PC-9 (cell line): ENCODE data around the gene DOCK2. TPM values are rescaled to one million over a fixed set of nuclear protein-coding genes. Genes with fewer than 3 reads are reported as not detected.

Experiments used
- BruUV-seq: library from RNA; stranded (reverse); fragments of 400-500 nt; replicated peaks from 2 replicates; lab custom pipeline; 2021; lab: Mats Ljungman, UMichigan
- CTCF ChIA-PET: fragments of 300-600 bp; sonication (Branson Sonifier 250); formaldehyde crosslinking; loops from one replicate; lab custom pipeline; 2022; ENCODE audit warnings: antibody characterized with exemption; lab: Charles Lee
- POLR2A ChIA-PET: fragments of 300-600 bp; sonication (Branson Sonifier 250); formaldehyde crosslinking; loops from one replicate; lab custom pipeline; 2022; ENCODE audit warnings: antibody characterized with exemption; ENCODE audit not compliant: unreplicated experiment; lab: Charles Lee
- DNase-seq, 2 experiments: peaks; one replicate each; pipeline versions ENCODE4 v3.0.0 to v3.0.0-alpha.2; 2015 to 2022; ENCODE audit warnings: mixed read lengths in 1 of 2
- H2AFZ ChIP-seq: fragments of 200-600 bp; sonication (generic); 2 replicates; pipeline ENCODE4 v1.8.1; 2017; ENCODE audit warnings: antibody characterized with exemption
- H3F3A ChIP-seq: fragments of 200-600 bp; sonication (generic); 2 replicates; pipeline ENCODE4 v1.8.1; 2017; ENCODE audit warnings: antibody characterized with exemption, mild to moderate bottlenecking, low read depth; ENCODE audit not compliant: insufficient read depth
- H3K27ac ChIP-seq: fragments of 200-600 bp; sonication (generic); 2 replicates; pipeline ENCODE4 v1.6.1; 2016; ENCODE audit warnings: mixed run types
- H3K27me3 ChIP-seq: fragments of 200-600 bp; sonication (generic); 2 replicates; pipeline ENCODE4 v1.6.1; 2016; ENCODE audit warnings: low read depth, mixed run types; ENCODE audit not compliant: insufficient read depth
- H3K36me3 ChIP-seq: fragments of 200-600 bp; sonication (generic); 2 replicates; pipeline ENCODE4 v1.6.1; 2016; ENCODE audit warnings: low read depth, mixed run types
- H3K4me1 ChIP-seq: fragments of 200-600 bp; sonication (generic); replicated peaks from 2 replicates; pipeline ENCODE4 v1.6.1; 2016; ENCODE audit warnings: mixed run types; ENCODE audit not compliant: insufficient read depth
- H3K4me2 ChIP-seq: fragments of 200-600 bp; sonication (generic); 2 replicates; pipeline ENCODE4 v1.6.1; 2017; ENCODE audit warnings: mixed run types
- H3K4me3 ChIP-seq: fragments of 200-600 bp; sonication (generic); 2 replicates; pipeline ENCODE4 v1.6.1; 2016; ENCODE audit warnings: mixed run types
- H3K79me2 ChIP-seq: fragments of 200-600 bp; sonication (generic); 2 replicates; pipeline ENCODE4 v1.6.1; 2017; ENCODE audit warnings: low read depth, mixed run types
- H3K9me2 ChIP-seq: fragments of 200-600 bp; sonication (generic); 2 replicates; pipeline ENCODE4 v1.8.1; 2017; ENCODE audit warnings: mild to moderate bottlenecking; ENCODE audit not compliant: insufficient read depth
- H3K9me3 ChIP-seq: fragments of 200-600 bp; sonication (generic); 2 replicates; pipeline ENCODE4 v1.8.1; 2016; ENCODE audit warnings: low read depth; ENCODE audit not compliant: insufficient read depth
- H4K20me1 ChIP-seq: fragments of 200-600 bp; sonication (generic); 2 replicates; pipeline ENCODE4 v1.8.1; 2017; ENCODE audit not compliant: insufficient read depth
- CTCF ChIP-seq: fragments of 200-600 bp; sonication (generic); conservative IDR thresholded peaks from 2 replicates; pipeline ENCODE4 v1.6.1; 2017; ENCODE audit warnings: mixed run types, antibody characterized with exemption, mild to moderate bottlenecking, moderate library complexity
- EZH2 ChIP-seq: fragments of 200-600 bp; sonication (generic); IDR thresholded peaks from 2 replicates; pipeline ENCODE4 v1.8.0; 2017; ENCODE audit warnings: antibody characterized with exemption, low read depth
- intact Hi-C: fragments of 100-400 bp; cut with micrococcal nuclease; formaldehyde crosslinking; loops from one replicate; pipeline ENCODE4 v1.10.0; 2022; ENCODE audit not compliant: unreplicated experiment
- total RNA-seq: library from RNA; stranded (reverse); gene quantifications from 2 replicates; pipeline ENCODE4 v1.2.3, GENCODE V29; 2021

DOCK2 gene
- total RNA-seq, 1 experiment from 2014 or later = 0.41 TPM

DNA sequence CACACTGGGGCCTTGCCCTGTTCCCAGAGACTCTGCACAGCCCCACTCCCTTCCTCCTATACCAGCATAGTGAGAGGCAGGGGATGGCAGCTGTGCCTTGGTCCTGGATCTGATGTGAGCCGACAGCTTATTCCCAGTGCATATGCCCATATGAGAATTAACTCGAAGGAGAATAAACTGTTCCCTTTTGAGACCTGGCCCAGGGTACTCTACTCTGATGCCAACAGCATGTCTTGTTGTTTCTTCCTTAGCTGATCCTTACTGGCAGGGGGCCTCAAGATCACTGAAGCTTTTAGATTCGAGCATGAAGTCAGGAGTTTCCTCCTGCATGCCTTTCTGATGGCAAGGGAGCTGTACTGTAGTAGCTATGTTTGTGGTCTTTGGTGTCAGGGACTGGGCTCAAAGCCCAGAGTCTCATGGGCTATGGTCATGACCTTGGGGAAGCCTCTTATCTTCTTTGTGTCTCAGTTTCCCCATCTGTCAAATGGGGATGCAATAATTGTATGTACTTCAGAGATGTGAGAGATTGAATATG is 57.1 kb downstream of the DOCK2 start:
- Histone ChIP-seq H3F3A (peaks cover 28% of the 10 kb centered on the region), H3K4me3 (no peak overlapping the region), H3K4me1 (peaks cover 32% of the 10 kb centered on the region), H3K79me2 (no peaks in the 10 kb centered on the region), H3K9me3 (no peaks in the 10 kb centered on the region), H3K9me2 (no peaks in the 10 kb centered on the region), H4K20me1 (no peaks in the 10 kb centered on the region), H3K27me3 (no peaks in the 10 kb centered on the region), H3K27ac (no peak overlapping the region), H2AFZ (no peak overlapping the region), H3K36me3 (no peaks in the 10 kb centered on the region), H3K4me2 (no peak overlapping the region)
- ChIA-PET POLR2A (no interaction called here), CTCF (no interaction called here)
- DNase-seq = no peak
- no TSS peak for BruUV-seq
- intact Hi-C loops = loop anchor here (10.0 kb wide), 1 partner anchor 721 kb away; no protein-coding TSS in a partner anchor
- TF ChIP-seq CTCF = no peak
- no peak for TF ChIP-seq EZH2

GRCh38 chr5:169695025-169695625 is 58.0 kb downstream of the DOCK2 start:
- peaks cover 28% of the 10 kb centered on the region for H3F3A ChIP-seq
- H3K9me3 ChIP-seq = no peaks in the 10 kb centered on the region
- ChIA-PET POLR2A (no interaction called here), CTCF (no interaction called here)
- H3K27ac ChIP-seq = peak overlapping the region; percentile 57; the same call in 1 of the 2 replicates
- no peaks in the 10 kb centered on the region for H3K9me2 ChIP-seq
- H3K36me3 ChIP-seq = no peaks in the 10 kb centered on the region
- TF ChIP-seq EZH2 = no peak
- no peak for TF ChIP-seq CTCF
- peak overlapping the region; percentile 50 for H3K4me2 ChIP-seq
- peak in 1 of 2 experiments; percentile 28 for DNase-seq
- H3K4me1 ChIP-seq = peaks cover 32% of the 10 kb centered on the region
- H3K79me2 ChIP-seq = no peaks in the 10 kb centered on the region
- H3K27me3 ChIP-seq = no peaks in the 10 kb centered on the region
- no peak overlapping the region; the same call in 1 of the 2 replicates for H3K4me3 ChIP-seq
- no peaks in the 10 kb centered on the region for H4K20me1 ChIP-seq
- no peak overlapping the region for H2AFZ ChIP-seq
- intact Hi-C loops = loop anchor here (10.0 kb wide), 1 partner anchor 720 kb away; no protein-coding TSS in a partner anchor
- BruUV-seq = no TSS peak

GRCh38 chr5:169695919-169696490 is 58.9 kb downstream of the DOCK2 start:
- ChIA-PET CTCF (interaction anchor here (0.6 kb wide), 1 partner anchor 1143 kb away, joined by 3 read pairs; no protein-coding TSS in a partner anchor), POLR2A (interaction anchor here (0.8 kb wide), 1 partner anchor 456 kb away, joined by 11 read pairs; no protein-coding TSS in a partner anchor)
- Histone ChIP-seq H2AFZ (peak overlapping the region; percentile 34), H3K4me1 (peaks cover 32% of the 10 kb centered on the region), H3K9me3 (no peaks in the 10 kb centered on the region), H3K9me2 (no peaks in the 10 kb centered on the region), H3K79me2 (no peaks in the 10 kb centered on the region), H3K4me3 (peak overlapping the region; percentile 21; the same call in 1 of the 2 replicates), H3K27ac (peak overlapping the region; percentile 57), H4K20me1 (no peaks in the 10 kb centered on the region), H3F3A (peaks cover 28% of the 10 kb centered on the region), H3K4me2 (peak overlapping the region; percentile 50), H3K36me3 (no peaks in the 10 kb centered on the region), H3K27me3 (no peaks in the 10 kb centered on the region)
- intact Hi-C loops = loop anchor here (10.0 kb wide), 1 partner anchor 719 kb away; no protein-coding TSS in a partner anchor
- no TSS peak for BruUV-seq
- DNase-seq = peak; percentile 28 to 82
- TF ChIP-seq CTCF (no peak), EZH2 (no peak)
